CD14-positive monocyte (primary cell): ENCODE measurements around the gene WRNIP1. TPM values are rescaled to one million over a fixed set of nuclear protein-coding genes. Genes with fewer than 3 reads are reported as not detected.
A peak's percentile ranks its signal among the peaks of the same experiment; 100 is the strongest.

Experiments
- DNase-seq, 3 donors: peaks; one replicate each; pipeline ENCODE4 v3.0.0-alpha.2; 2011 to 2022
- H2AFZ ChIP-seq: 2 replicates; pipeline ENCODE4 v1.6.0; 2012; ENCODE audit warnings: mild to moderate bottlenecking, low read depth, low read length, inconsistent platforms; ENCODE audit not compliant: insufficient read depth, poor library complexity, severe bottlenecking
- H3K27ac ChIP-seq, 2 donors: 1 replicate in 1 of 2; 2 replicates in 1 of 2; pipeline ENCODE4 v1.5.1; 2012 to 2013; ENCODE audit warnings: low read length in 2 of 2, control low read depth in 1 of 2, inconsistent platforms in 1 of 2, low read depth in 1 of 2, mild to moderate bottlenecking in 1 of 2
- H3K27me3 ChIP-seq, 2 donors: one replicate each; pipeline versions ENCODE4 v1.6.0 to v1.6.1; 2011 to 2013; ENCODE audit warnings: low read length in 2 of 2; ENCODE audit not compliant: control insufficient read depth in 2 of 2, insufficient read depth in 2 of 2
- H3K36me3 ChIP-seq, 2 donors: replicated peaks in 1 of 2; 1 replicate in 1 of 2; 2 replicates in 1 of 2; pipeline versions ENCODE4 v1.5.1 to v1.6.1; 2012 to 2013; ENCODE audit warnings: low read length in 2 of 2, control low read depth in 1 of 2, inconsistent platforms in 1 of 2, mild to moderate bottlenecking in 1 of 2; ENCODE audit not compliant: insufficient read depth in 2 of 2, control insufficient read depth in 1 of 2
- H3K4me1 ChIP-seq, 2 donors: 1 replicate in 1 of 2; 2 replicates in 1 of 2; pipeline versions ENCODE4 v1.5.1 to v1.6.1; 2012 to 2013; ENCODE audit warnings: low read length in 2 of 2, control low read depth in 1 of 2, inconsistent platforms in 1 of 2, mild to moderate bottlenecking in 1 of 2, moderate library complexity in 1 of 2; ENCODE audit not compliant: insufficient read depth in 2 of 2, control insufficient read depth in 1 of 2
- H3K4me2 ChIP-seq: replicated peaks from 2 replicates; pipeline ENCODE3; 2012; ENCODE audit warnings: low read length, moderate library complexity, mild to moderate bottlenecking; ENCODE audit not compliant: poor library complexity, severe bottlenecking; ENCODE audit errors: extremely low read depth
- H3K4me3 ChIP-seq, 3 experiments: fragments of 200-600 bp in 1 of 3; sonication (generic) in 1 of 3; replicated peaks in 1 of 3; 1 replicate in 2 of 3; 2 replicates in 1 of 3; pipeline ENCODE4 v1.5.1; 2011 to 2013; ENCODE audit warnings: low read length in 3 of 3, mild to moderate bottlenecking in 3 of 3, control low read depth in 2 of 3, low read depth in 2 of 3, inconsistent platforms in 1 of 3, moderate library complexity in 1 of 3
- H3K79me2 ChIP-seq: 2 replicates; pipeline ENCODE4 v1.6.0; 2012; ENCODE audit warnings: mild to moderate bottlenecking, control low read depth, inconsistent platforms, low read length, moderate library complexity; ENCODE audit not compliant: insufficient read depth
- H3K9ac ChIP-seq: 2 replicates; pipeline ENCODE4 v1.6.0; 2017; ENCODE audit warnings: low read length, mild to moderate bottlenecking; ENCODE audit not compliant: insufficient read depth, poor library complexity, severe bottlenecking
- H3K9me3 ChIP-seq, 2 donors: replicated peaks in 1 of 2; 1 replicate in 1 of 2; 2 replicates in 1 of 2; pipeline versions ENCODE4 v1.5.1 to v1.6.1; 2012 to 2013; ENCODE audit warnings: low read length in 2 of 2, control low read depth in 1 of 2; ENCODE audit not compliant: control insufficient read depth in 1 of 2, insufficient read depth in 1 of 2
- H4K20me1 ChIP-seq: 2 replicates; pipeline ENCODE4 v1.6.0; 2012; ENCODE audit warnings: mild to moderate bottlenecking, low read length, control low read depth, moderate library complexity; ENCODE audit not compliant: insufficient read depth
- H3K27ac Mint-ChIP-seq, 7 donors: one replicate each; pipeline ENCODE4 v1.8.0; 2020; ENCODE audit warnings: mild to moderate bottlenecking in 7 of 7, mixed read lengths in 7 of 7, moderate library complexity in 6 of 7, inconsistent platforms in 2 of 7
- H3K27me3 Mint-ChIP-seq, 3 donors: one replicate each; pipeline ENCODE4 v1.8.0; 2021 to 2022; ENCODE audit warnings: low read depth in 3 of 3, mild to moderate bottlenecking in 3 of 3, mixed read lengths in 3 of 3, moderate library complexity in 3 of 3, inconsistent platforms in 1 of 3
- H3K36me3 Mint-ChIP-seq, 2 donors: one replicate each; pipeline ENCODE4 v1.8.0; 2020; ENCODE audit warnings: mixed read lengths in 2 of 2, inconsistent platforms in 1 of 2, mild to moderate bottlenecking in 1 of 2
- H3K4me1 Mint-ChIP-seq: one replicate; pipeline ENCODE4 v1.8.0; 2020; ENCODE audit warnings: mild to moderate bottlenecking, mixed read lengths
- H3K4me3 Mint-ChIP-seq, 2 donors: one replicate each; pipeline ENCODE4 v1.8.0; 2020; ENCODE audit warnings: mild to moderate bottlenecking in 2 of 2, mixed read lengths in 2 of 2, moderate library complexity in 1 of 2
- H3K9me3 Mint-ChIP-seq, 7 donors: one replicate each; pipeline ENCODE4 v1.8.0; 2020 to 2022; ENCODE audit warnings: mixed read lengths in 7 of 7, mild to moderate bottlenecking in 6 of 7, moderate library complexity in 6 of 7, inconsistent platforms in 2 of 7
- CTCF ChIP-seq: fragments of 200-600 bp; IDR thresholded peaks from one replicate; pipeline ENCODE4 v1.8.0; 2022; ENCODE audit warnings: antibody characterized with exemption, mild to moderate bottlenecking
- WGBS: methylation state at CpG from one replicate; pipeline ENCODE4 v1.1.5; 2013; ENCODE audit warnings: missing lambda C conversion rate; ENCODE audit not compliant: insufficient coverage; 5-methylcytosine and 5-hydroxymethylcytosine counted together
- intact Hi-C, 2 donors: fragments of 100-400 bp; cut with micrococcal nuclease; formaldehyde crosslinking; loops; one replicate each; pipeline versions ENCODE4 v1.15.0 to v1.15.1; 2023
- polyA plus RNA-seq, 3 donors: library from polyadenylated mRNA; depleted of rRNA in 1 of 3; unstranded in 2 of 3; stranded (reverse) in 1 of 3; fragments of 300-500 nt in 2 of 3; fragments of >200 nt in 1 of 3; fragmentation: Illumina TruSeq in 2 of 3; gene quantifications; 1 replicate in 2 of 3; 2 replicates in 1 of 3; pipeline ENCODE4 v1.2.3, GENCODE V29; 2012 to 2021

WRNIP1 gene
- polyA plus RNA-seq, 3 donors: 17.5 to 25.8 (median 17.8) TPM

- Histone ChIP-seq H3K27ac (peak overlapping the region in 1 of 2 donors; percentile 62), H4K20me1 (no peaks in the 10 kb centered on the region), H3K9me3 (peaks cover 0 to 3% of the 10 kb centered on the region in 2 donors), H3K4me1 (peaks cover 12 to 15% of the 10 kb centered on the region in 2 donors), H3K4me3 (peak overlapping the region; percentile 5 to 62 (median 58)), H3K9ac (peak overlapping the region; percentile 23), H3K79me2 (no peaks in the 10 kb centered on the region), H3K27me3 (no peaks in the 10 kb centered on the region), H3K4me2 (peak overlapping the region; percentile 68), H3K36me3 (no peaks in the 10 kb centered on the region), H2AFZ (peak overlapping the region; percentile 82)
- H3K27ac Mint-ChIP-seq: peak overlapping the region; percentile 18 to 79 (median 70)
- intact Hi-C loops: no loop called here
- no peak for TF ChIP-seq CTCF
- no peaks in the 10 kb centered on the region for H3K27me3 Mint-ChIP-seq
- H3K36me3 Mint-ChIP-seq: peaks cover 2 to 3% of the 10 kb centered on the region in 2 donors
- H3K4me3 Mint-ChIP-seq: peak overlapping the region; percentile 39 to 82
- peaks cover 21% of the 10 kb centered on the region for H3K4me1 Mint-ChIP-seq
- no CpG with 5 or more reads among the region's 2 CpGs for WGBS
- H3K9me3 Mint-ChIP-seq: peaks cover 0 to 12% (median 7%) of the 10 kb centered on the region in 7 donors
- DNase-seq: no peak
Observed at GRCh38 chr6:2719093-2719455, 46.1 kb upstream of the WRNIP1 start.

GRCh38 chr6:2721219-2721618 lies 44.0 kb upstream of the WRNIP1 start:
- H3K79me2 ChIP-seq: no peaks in the 10 kb centered on the region
- TF ChIP-seq CTCF: no peak
- H3K9me3 ChIP-seq: peaks cover 0 to 3% of the 10 kb centered on the region in 2 donors
- intact Hi-C loops: no loop called here
- H3K4me1 ChIP-seq: peaks cover 18 to 21% of the 10 kb centered on the region in 2 donors
- Mint-ChIP-seq H3K4me1 (peaks cover 30% of the 10 kb centered on the region), H3K27ac (no peak overlapping the region), H3K4me3 (no peak overlapping the region), H3K36me3 (peaks cover 2 to 3% of the 10 kb centered on the region in 2 donors), H3K9me3 (peaks cover 0 to 12% (median 7%) of the 10 kb centered on the region in 7 donors), H3K27me3 (no peaks in the 10 kb centered on the region)
- no CpG with 5 or more reads among the region's 3 CpGs for WGBS
- no peak for DNase-seq
- no peaks in the 10 kb centered on the region for H3K36me3 ChIP-seq
- no peak overlapping the region for H2AFZ ChIP-seq
- no peak overlapping the region for H3K27ac ChIP-seq
- no peaks in the 10 kb centered on the region for H3K27me3 ChIP-seq
- no peak overlapping the region for H3K9ac ChIP-seq
- H4K20me1 ChIP-seq: no peaks in the 10 kb centered on the region
- H3K4me3 ChIP-seq: no peak overlapping the region
- no peak overlapping the region for H3K4me2 ChIP-seq
